ENCODE measurements around the gene GCNT2.
"Not testable (repeated sequence)": the region's sequence is repeated elsewhere in the genome, so short reads cannot be mapped to it uniquely, and the experiment has no call there.

GCNT2 gene

DNA sequence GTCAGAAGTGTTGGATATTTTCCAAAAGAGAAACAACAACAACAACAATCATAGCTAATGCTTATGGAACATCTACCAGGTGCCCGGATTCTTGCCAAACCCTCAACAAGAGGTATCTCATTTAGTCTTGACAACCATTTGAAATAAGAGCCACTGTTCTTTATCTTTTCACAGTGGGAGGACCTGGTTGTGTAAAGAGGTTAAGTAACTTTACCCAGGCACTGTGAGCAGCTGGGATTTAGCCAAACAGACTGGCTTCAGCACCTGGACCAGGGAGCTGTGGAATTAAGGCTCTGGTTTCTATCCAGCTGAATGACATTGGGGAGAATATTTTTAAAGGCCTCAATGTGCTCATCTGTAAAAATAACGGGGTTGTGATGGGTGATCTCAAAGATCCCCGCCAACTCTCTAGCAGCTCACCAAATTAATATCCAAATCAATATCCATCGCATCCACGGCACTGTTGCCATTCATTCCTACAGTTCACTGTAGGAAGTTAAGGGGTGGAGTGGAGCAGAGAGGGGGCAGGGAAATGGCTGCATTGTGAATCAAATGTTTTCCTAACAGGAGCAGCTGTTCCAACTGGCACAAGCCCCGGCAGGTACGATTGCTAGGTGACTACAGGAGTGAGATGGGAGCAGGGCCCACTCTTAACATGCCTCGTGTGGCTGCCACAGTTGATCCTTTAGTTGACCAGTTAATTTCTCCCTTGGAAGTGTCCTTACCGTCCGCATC lies 61.8 kb downstream of the GCNT2 start:
- DNase-seq: peak; percentile 80

DNA sequence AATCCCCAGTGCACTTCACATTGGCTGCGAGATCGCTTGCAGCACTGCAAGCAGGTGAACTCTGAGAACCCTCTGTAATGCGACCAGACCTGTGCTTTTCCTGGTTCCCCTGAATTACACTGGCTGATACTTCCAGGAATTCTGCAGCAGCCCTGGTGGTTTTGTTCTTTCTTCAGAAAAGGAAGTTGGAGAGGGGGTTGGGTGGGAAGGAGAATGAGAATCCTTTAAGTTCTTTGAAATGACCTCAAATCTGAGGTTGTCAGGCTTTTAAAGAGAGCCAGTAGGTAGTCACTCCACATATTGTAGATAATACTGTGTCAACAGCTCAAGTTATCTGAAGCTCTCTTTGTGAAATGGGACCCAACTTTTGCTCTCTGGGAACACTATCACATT lies 62.4 kb downstream of the GCNT2 start:
- DNase-seq: no peak

DNA sequence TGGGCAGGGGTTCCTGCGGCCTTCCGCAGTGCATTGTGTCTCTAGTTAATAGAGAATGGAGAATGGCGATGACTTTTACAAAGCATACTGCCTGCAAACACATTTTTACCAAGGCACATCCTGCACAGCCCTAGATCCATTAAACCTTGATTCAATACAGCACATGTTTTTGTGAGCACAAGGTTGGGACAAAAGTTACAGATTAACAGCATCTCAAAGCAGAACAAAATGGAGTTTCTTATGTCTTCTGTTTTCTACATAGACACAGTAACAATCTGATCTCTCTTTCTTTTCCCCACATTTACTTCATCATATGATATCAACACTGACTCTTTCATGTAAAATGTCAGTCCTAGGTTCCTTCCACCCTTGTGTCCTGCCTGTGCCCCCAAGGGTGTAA lies 63.5 kb downstream of the GCNT2 start:
- no peak for DNase-seq

DNA sequence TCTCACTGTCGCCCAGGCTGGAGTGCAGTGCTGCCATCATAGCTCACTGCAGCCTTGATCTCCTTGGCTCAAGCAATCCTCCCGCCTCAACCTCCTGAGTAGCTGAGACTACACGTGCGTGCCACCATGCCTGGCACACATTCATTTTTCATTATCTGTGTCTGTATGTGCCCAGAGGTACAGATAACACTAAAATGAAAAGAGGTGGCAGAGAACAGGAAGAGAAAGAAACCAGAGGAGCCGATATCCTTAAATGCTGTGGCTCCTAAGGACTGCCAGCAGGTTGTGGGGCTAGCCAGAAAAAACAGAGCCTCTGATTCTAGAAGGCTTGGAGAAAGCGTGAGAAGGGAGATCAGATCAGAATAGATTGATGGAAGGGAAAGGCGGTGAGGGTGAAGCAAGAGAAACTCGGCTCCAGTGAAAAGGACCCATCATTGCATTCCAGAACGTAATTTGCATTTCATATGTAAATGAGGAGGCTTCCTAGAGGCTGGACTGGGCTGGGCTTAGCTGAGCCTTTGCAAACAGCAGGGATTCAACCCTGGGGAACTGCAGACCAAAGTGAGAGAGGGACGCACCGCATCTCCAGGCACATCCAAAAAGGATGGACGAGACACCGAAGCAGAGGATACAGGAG lies 64.2 kb downstream of the GCNT2 start:
- DNase-seq: peak; percentile 93

DNA sequence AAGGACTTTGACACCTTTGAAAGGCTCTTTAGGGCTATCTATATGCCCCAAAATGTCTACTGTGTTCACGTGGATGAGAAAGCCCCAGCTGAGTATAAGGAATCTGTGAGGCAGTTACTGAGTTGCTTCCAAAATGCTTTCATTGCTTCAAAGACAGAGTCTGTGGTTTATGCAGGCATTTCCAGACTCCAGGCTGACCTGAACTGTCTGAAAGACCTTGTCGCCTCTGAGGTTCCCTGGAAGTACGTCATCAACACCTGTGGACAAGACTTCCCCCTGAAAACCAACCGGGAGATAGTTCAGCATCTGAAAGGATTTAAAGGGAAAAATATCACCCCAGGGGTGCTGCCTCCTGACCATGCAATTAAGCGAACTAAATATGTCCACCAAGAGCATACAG lies 65.2 kb downstream of the GCNT2 start:
- peak; percentile 24 for DNase-seq

DNA sequence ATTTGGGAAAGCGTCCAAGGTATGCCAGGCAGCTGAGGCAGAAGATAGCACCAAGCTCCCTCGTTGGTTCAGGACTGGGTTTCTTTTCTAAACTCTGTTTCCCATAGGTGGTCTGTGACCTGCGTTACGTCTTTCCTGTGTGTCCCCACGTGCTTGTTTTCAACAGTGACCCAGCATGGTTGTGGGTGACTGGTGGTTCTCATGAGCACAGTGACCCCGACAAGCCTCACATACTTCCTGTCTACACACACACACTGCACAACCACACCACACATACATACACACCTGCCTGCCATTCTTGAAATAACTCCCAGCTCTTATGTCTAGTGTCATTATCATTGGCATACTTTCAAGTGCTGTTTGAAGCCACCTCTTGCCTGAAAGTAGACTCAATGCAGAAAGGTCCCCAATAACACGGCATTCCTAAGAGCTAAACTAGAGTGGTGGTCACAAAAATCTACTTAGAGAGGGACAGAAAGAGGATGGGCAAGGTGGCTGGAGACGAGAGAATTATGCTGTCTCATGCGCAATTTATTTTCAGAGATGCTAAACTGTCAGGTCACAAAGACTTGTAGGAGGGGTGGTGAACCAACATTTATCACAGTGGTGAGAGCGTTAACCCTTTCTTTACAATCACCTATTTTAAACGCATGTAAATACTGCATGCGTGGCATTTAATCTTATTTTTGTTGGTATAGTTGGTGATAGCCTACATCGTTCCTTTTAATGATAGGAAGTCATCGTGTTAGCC lies 66.7 kb downstream of the GCNT2 start:
- peak; percentile 64 for DNase-seq

DNA sequence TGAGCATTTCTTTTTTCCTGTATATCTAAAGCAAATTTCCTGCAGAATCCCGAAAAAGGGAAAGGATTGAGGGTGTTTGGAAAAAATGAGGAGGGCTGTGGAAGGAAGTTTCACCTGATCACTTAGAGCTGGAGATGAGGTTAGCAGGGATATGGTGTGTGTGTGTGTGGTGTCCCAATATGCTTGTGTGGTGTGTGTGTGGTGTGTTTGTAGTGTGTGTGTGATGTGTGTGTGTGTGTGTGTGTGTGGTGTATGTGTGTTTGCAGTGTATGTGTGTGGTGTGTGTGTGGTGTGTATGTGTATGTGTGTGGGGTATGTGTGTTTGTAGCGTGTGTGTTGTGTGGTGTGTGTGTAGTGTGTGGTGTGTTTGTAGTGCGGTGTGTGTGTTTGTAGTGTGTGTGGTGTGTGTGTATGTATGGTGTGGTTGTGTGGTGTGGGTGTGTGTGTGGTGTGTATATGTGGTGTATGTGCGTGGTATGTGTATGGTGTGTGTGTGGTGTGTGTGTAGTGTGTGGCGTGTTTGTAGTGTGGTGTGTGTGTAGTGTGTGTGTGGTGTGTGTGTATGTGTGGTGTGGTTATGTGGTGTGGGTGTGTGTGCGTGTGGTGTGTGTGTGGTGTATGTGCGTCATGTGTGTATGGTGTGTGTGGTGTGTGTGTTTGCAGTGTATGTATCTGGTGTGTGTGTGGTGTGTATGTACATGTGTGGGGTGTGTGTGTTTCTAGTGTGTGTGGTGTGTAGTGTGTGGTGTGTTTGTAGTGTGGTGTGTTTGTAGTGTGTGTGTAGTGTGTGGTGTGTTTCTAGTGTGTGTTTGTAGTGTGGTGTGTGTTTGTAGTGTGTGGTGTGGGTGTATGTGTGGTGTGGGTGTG lies 67.6 kb downstream of the GCNT2 start:
- no peak for DNase-seq

DNA sequence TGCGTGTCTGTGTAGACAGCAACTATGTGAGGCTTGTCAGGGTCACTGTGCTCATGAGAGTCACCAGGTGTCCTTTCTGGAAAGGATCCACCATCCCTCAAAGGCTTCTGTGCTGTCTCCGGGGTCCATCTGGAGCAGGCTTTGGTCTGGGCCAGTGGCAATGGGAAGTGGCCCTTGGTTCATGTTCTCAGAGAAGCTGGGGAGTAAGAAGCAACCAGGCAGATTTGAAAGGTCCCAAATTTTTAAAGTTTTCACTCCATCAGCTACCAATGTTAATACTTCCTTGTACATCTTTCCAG lies 68.2 kb downstream of the GCNT2 start:
- no peak for DNase-seq

DNA sequence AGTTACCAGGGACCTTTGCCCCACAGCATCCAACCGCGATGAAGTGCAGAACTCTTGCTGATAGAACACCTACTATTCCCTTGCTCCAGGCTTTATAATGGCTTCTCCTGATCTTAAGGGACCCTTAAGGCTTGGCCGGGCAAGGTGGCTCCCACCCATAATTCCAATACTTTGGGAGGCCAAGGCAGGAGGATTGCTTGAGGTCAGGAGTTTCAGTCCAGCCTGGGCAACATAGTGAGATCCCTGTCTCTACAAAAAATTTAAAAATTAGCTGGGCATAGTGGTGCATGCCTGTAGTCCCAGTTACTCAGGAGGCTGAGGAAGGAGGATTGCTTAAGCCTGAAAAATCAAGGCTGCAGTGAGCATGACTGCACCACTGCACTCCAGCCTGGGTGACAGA lies 68.8 kb downstream of the GCNT2 start:
- no peak for DNase-seq

DNA sequence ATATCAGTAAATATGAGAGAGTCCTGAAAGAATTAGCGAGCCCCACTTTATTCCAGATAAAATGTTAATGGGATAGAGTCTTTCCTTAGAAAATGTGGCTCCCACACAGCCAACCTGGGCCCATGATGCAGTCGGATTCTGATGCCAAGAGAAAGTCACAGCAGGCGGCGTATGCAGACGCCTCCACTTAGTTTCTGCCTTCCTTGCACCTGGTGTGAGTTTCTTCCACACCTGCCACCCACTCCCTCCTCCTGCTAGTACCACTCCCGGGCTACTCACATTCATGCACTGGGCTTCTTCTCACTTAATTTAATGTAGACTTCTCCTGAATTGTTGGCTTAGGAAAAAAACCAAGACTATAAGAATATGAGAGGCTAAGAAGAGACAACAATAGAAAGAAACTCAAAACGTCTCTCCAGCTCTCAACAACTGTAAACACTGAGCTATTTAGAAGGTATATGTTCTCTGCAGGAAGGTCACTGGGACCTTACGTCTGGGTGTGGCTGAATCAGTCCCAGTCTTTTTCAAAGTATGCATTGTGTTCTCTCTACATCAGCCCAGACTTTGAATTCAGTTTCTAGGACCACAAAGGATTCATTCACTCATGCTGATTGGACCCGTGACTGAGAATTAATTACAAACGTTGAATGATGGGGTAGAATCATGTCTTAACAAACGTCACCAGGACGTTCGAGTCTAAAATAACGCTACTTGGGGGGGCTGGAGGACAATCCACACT lies 70.4 kb downstream of the GCNT2 start:
- DNase-seq: peak; percentile 78

DNA sequence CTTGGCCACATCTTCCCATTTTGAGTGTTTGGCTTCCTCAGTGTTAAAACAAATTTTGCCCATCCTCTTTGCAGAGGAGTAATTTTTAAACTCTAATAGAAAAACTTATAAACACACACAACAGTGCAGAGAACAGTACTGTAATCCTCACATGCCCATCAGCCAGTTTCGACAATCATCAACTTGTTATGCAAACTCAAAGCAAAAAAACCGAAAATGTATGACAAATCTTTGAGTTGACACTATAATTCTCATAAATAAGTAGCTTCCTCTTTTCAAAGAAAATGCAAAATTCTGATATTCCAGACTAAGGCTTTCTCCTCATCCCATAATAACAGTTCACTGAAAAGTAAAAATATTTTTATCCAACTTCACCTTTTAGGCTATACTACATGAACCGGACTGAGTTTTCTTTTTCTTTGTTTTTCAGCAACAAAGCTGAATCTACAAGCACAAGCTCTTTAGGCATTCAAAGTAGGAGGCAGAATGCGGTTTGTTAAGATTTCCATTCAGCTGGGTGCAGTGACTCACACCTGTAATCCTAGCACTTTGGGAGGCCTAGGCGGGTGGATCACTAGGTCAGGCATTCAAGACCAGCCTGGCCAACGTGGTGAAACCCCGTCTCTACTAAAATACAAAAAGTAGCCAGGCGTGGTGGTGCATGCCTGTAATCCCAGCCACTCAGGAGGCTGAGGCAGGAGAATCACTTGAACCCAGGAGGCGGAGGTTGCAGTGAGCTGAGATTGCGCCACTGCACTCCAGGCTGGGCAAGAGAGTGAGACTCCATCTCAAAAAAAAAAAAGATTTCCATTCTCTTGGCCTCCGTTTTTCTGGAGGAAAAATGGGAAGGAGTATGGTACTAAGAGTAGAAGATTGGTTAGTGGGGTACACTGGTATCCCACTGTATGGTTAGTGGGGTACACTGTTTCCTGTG lies 74.8 kb downstream of the GCNT2 start:
- peak; percentile 86 for DNase-seq

DNA sequence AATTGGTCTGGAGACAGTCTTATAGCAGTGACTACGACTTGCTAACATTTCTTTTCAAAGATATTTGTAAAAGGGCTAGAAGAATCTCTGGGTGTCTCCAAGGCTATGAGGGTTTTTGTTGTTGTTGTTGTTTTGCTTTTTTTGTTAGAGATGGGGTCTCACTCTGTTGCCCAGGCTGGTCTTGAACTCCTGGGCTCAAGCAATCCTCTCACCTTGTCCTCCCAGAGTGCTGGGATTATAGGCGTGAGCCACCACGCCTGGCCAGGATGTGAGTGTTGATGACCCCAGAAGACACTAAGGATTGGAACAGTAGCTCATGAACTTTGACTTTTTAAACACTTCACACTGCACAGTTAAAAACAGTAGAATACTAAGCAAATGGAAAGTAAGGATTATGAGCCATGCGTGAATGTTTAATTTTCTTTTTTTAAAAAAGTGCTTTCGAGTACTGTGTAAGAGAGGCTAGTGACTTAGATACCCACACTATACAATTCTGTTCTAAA lies 76.4 kb downstream of the GCNT2 start:
- DNase-seq: no peak

DNA sequence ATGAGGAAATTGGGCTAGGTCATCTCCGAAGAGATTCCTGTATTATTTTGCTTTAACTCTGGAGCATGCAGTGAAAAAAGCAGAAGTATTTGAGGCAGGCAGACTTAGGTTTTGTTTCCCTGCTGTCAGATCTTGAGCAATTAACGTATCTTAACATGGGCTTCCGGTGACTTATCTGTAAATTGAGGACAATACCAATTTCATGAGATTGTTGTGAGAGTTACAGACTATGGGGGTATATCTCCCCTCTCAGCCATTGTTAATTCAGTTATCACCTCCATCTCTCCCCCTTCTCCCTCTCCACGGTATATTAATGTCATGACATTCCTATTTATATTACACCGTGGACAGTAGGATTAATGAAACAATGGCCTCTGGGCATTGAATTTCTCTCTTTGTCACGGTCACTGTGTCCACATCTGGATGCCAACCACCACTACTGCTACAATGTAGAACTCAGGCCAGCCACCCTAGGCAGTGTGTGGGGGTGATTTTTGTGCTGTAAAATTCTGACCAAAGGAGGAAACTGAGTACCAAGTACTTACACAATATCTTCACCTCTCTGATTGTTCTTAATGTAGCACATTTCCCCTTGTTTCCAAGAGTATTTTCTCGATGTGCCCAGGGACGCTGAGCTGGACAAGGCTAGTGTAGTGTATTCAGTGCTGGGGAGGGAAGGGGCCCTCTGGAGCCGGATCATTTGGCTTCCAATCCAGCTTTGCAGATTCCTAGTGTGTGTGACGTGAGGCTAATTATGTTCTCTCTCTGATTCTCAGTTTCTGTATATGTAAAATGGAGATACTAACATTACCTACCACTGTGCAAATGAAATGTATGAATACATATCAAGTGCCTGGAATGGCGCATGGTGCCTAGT lies 77.2 kb downstream of the GCNT2 start:
- DNase-seq: peak; percentile 57

DNA sequence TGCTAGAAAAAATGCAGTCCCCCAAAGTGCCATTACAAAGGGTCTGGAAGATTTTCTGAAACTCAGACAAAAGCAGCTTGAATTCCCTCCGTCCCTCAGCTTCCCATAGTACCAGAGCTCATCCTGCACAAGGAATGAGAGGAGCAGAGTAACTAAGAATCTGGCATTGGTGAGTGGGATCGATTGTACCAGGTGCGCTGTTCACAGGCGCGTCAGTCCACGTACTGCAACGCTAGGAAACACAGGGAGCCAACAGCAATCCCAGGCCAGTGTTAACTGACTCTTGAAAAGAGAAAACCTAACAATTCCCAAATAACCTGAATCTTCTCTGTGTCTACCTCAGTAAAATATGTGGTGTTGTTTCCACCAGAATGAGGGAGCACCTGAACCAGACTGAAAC lies 77.9 kb downstream of the GCNT2 start:
- DNase-seq: peak; percentile 84

DNA sequence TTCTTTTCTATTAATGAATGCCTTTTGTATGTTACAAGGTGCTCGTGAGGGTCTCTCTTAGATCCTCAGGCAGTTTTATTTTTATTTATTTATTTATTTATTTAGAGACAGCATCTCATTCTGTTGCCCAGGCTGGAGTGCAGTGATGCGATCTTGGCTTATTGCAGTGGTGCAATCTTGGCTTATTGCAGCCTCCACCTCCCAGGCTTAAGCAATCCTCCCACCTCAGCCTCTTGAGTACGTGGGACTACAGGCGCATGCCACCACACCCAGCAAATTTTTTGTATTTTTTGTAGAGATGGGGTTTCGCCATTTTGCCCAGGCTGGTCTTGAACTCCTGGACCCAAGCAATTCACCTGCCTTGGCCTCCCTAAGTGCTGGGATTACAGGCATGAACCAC lies 79.5 kb downstream of the GCNT2 start:
- DNase-seq: not testable (repeated sequence)

DNA sequence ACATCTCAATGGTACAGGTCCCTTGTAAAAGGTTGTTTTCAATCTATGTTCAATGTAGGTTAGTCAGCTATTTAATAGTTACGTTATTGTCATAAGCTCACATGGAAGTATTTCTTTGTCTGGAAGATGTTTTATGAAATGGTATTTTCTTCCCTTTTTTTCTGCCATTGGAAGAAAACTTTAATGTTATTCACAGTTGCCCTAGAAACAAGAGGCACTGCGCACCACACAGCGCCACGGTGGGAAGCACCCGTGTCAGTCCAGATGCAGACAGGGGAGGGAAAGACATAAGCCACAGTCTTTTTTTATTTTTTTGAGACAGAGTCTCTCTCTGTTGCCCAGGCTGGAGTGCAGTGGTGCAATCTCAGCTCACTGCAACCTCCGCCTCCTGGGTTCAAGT lies 82.1 kb downstream of the GCNT2 start:
- no peak for DNase-seq

DNA sequence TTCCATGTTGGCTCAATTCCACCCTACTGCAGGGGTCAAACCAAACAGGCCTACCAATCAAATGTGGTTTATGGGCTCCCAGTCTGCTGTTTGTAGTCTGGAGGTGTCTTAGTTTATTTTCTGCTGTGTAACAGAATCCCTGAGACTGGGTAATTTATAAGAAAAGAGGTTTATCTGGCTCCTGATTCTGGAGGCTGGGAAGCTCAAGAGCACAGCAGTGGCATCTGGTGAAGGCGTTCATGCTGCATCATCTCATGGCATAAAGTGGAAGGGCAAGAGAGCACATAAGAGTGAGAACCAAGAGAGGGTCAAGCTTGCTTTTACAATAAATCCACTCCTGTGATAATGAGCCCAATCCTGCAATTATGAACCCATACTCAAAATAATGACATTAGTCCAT lies 87.9 kb downstream of the GCNT2 start:
- no peak for DNase-seq

DNA sequence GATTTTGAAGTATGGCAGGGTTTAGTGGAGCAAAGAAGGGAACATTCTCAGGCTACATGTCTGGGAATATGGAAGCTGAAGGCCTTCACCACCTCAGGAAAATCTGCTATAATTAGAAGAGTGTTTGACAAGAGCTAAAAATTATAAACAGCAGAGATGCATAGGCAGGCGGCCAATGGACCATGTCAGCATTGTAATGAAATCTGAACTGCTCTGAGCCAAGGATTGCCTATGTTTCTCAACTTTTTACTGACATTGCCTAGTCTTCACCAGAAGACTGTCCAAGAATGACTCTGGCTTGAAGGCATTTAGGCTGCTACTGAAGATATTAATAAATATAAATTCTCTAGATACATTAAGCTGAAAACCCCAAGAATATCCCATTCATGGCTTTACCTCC lies 89.1 kb downstream of the GCNT2 start:
- DNase-seq: no peak

DNA sequence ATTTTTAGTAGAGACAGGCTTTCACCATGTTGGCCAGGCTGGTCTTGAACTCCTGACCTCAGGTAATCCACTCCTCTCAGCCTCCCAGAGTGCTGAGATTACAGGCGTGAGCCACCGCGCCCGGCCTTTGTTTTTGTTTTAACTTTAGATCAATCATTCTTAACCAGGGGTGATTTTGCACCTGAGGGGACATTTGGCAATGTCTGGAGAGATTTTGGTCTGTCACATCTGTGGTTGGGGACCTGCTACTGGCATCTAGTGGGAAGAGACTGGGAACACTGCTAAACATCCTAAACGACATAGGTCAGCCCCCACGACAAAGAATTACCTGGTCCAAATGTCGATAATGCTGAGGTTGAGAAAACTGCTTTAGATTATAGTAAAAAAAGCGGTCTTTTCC lies 91.0 kb downstream of the GCNT2 start:
- no peak for DNase-seq

DNA sequence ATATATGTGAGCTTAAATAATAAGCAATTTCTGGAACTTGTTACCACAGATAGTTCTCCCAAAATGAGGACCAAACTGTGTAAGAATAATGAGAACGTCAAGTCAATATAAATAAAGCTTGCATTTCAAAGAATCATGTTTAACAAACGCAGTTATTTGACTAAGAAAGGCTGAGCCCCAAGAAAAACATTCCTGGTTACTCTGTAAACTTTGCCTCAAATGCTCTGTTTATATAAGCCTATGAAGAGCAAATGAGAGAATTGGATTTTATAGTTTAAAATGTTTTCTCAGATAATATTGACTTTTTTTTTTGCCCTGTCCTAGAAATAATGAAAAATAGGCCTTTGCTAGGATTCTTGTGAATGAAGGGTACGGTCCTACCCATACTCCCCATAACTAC lies 91.9 kb downstream of the GCNT2 start:
- DNase-seq: no peak

All from NCI-H526 treated with DMSO at 0.1 percent for 48 hours (cell line).